ENCODE results near the gene NADSYN1.
"Not testable (repeated sequence)": the region's sequence is repeated elsewhere in the genome, so short reads cannot be mapped to it uniquely, and the experiment has no call there.

Gene NADSYN1

DNA sequence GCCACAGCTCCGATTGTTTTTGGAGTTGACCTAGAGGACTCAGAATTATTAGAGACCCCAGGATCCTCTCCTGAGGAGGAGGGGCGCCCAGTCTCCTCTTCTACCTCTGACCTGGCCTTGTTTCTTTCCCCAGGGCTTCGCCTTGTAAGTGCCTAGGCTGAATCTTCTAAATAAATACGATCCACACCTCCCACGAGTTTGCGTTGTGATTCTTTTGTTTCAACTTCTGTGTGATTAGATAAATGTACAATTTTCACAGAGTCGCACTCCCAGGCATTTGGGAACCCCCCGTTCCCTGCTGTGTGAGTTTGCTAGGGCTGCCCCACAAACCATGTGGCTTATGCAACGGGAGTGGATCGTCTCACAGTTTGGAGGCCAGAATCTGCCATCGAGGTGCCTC, 86.0 kb downstream of the NADSYN1 start:
- H3K9me3 ChIP-seq (ENCODE audit: control insufficient read depth, insufficient read depth, low read length): peaks cover 3% of the 10 kb centered on the region
- no peaks in the 10 kb centered on the region for H3K79me2 ChIP-seq (ENCODE audit: control insufficient read depth, low read length)
- H3K9me2 ChIP-seq (replicated peaks; ENCODE audit: control insufficient read depth, low read length): no peaks in the 10 kb centered on the region
- TF ChIP-seq EZH2phosphoT487 (IDR thresholded peaks at IDR 0.05; ENCODE audit: borderline replicate concordance, low read length): no peak
- no peak for TF ChIP-seq CTCF (IDR thresholded peaks at IDR 0.05; ENCODE audit: low read depth, low read length, poor library complexity, severe bottlenecking)
- no peaks in the 10 kb centered on the region for H3K4me1 ChIP-seq (ENCODE audit: control insufficient read depth, low read length)
- no peak overlapping the region for H3K27ac ChIP-seq (ENCODE audit: low read depth, low read length)
- no peaks in the 10 kb centered on the region for H4K20me1 ChIP-seq (ENCODE audit: control insufficient read depth, insufficient read depth, low read depth, low read length)
- no peak overlapping the region for H3K4me3 ChIP-seq (ENCODE audit: low read length)
- peaks cover 19% of the 10 kb centered on the region for H3K27me3 ChIP-seq (ENCODE audit: control insufficient read depth, low read length)
- no peaks in the 10 kb centered on the region for H3K36me3 ChIP-seq (ENCODE audit: control insufficient read depth, low read length)
- H3K4me2 ChIP-seq (ENCODE audit: low read length): no peak overlapping the region
- H3F3A ChIP-seq (ENCODE audit: control insufficient read depth, insufficient read depth): no peaks in the 10 kb centered on the region

DNA sequence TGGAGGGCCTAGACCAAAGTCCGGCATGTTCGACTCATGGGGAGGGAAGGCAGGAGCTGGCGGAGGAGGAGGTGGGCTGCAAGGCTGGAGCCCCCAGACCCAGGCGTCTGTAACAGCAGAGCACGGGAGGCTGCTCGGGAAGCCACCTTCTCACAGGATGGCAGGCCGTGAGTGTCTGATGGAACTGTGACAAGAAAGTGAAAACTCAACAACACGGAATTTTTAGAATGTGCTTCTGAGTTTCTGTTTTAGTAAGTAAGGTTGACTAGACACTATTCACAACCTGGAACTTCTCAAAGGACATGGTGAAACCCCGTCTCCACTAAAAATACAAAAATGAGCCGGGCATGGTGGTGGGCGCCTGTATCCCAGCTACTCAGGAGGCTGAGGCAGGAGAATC, 87.0 kb downstream of the NADSYN1 start:
- H3K4me3 ChIP-seq (ENCODE audit: low read length); H3K79me2 ChIP-seq (ENCODE audit: control insufficient read depth, low read length); H3K27ac ChIP-seq (ENCODE audit: low read depth, low read length); H3K9me2 ChIP-seq (replicated peaks; ENCODE audit: control insufficient read depth, low read length); H3K36me3 ChIP-seq (ENCODE audit: control insufficient read depth, low read length); H3K9me3 ChIP-seq (ENCODE audit: control insufficient read depth, insufficient read depth, low read length); H3K4me2 ChIP-seq (ENCODE audit: low read length); H4K20me1 ChIP-seq (ENCODE audit: control insufficient read depth, insufficient read depth, low read depth, low read length); H3F3A ChIP-seq (ENCODE audit: control insufficient read depth, insufficient read depth); H3K4me1 ChIP-seq (ENCODE audit: control insufficient read depth, low read length): not testable (repeated sequence)
- H3K27me3 ChIP-seq (ENCODE audit: control insufficient read depth, low read length): peaks cover 19% of the 10 kb centered on the region

- H3K4me2 ChIP-seq (ENCODE audit: low read length); H4K20me1 ChIP-seq (ENCODE audit: control insufficient read depth, insufficient read depth, low read depth, low read length); H3K27ac ChIP-seq (ENCODE audit: low read depth, low read length); H3K36me3 ChIP-seq (ENCODE audit: control insufficient read depth, low read length); H3K4me3 ChIP-seq (ENCODE audit: low read length); H3K4me1 ChIP-seq (ENCODE audit: control insufficient read depth, low read length); H3K79me2 ChIP-seq (ENCODE audit: control insufficient read depth, low read length); H3F3A ChIP-seq (ENCODE audit: control insufficient read depth, insufficient read depth); H3K9me3 ChIP-seq (ENCODE audit: control insufficient read depth, insufficient read depth, low read length); H3K9me2 ChIP-seq (replicated peaks; ENCODE audit: control insufficient read depth, low read length): not testable (repeated sequence)
- H3K27me3 ChIP-seq (ENCODE audit: control insufficient read depth, low read length): peaks cover 19% of the 10 kb centered on the region
These were observed 87.7 kb downstream of the NADSYN1 start for GRCh38 chr11:71540521-71541304.

DNA sequence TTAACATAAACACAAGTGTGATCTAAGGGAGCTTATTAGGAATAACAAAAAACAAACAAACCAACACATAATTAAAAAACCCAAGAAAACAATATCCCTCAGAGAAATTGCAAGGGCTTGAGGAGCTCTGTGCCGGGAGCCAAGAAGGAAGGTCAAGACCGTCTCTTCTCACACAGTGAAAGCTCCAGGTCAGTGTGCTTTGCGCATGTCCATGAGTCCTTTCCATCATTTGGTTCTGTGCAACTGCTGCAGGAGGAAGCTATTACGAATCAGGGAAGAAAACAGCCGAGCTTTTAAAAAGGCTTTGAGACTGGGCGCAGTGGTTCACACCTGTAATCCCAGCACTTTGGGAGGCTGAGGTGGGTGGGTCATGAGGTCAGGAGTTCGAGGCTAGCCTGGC, 89.4 kb downstream of the NADSYN1 start:
- Histone ChIP-seq H3K27me3 (ENCODE audit: control insufficient read depth, low read length) (peaks cover 19% of the 10 kb centered on the region), H4K20me1 (ENCODE audit: control insufficient read depth, insufficient read depth, low read depth, low read length) (no peaks in the 10 kb centered on the region), H3K4me2 (ENCODE audit: low read length) (no peak overlapping the region), H3K9me2 (replicated peaks; ENCODE audit: control insufficient read depth, low read length) (no peaks in the 10 kb centered on the region), H3K79me2 (ENCODE audit: control insufficient read depth, low read length) (no peaks in the 10 kb centered on the region), H3K4me1 (ENCODE audit: control insufficient read depth, low read length) (no peaks in the 10 kb centered on the region), H3F3A (ENCODE audit: control insufficient read depth, insufficient read depth) (no peaks in the 10 kb centered on the region), H3K36me3 (ENCODE audit: control insufficient read depth, low read length) (no peaks in the 10 kb centered on the region), H3K9me3 (ENCODE audit: control insufficient read depth, insufficient read depth, low read length) (peaks cover 3% of the 10 kb centered on the region), H3K27ac (ENCODE audit: low read depth, low read length) (no peak overlapping the region), H3K4me3 (ENCODE audit: low read length) (no peak overlapping the region)
- no peak for TF ChIP-seq EZH2phosphoT487 (IDR thresholded peaks at IDR 0.05; ENCODE audit: borderline replicate concordance, low read length)
- no peak for TF ChIP-seq CTCF (IDR thresholded peaks at IDR 0.05; ENCODE audit: low read depth, low read length, poor library complexity, severe bottlenecking)

Data from DOHH2 (cell line).